ENCODE measurements around the gene ZNF860. TPM values are rescaled to one million over a fixed set of nuclear protein-coding genes. Genes with fewer than 3 reads are reported as not detected.

Gene ZNF860
- total RNA-seq, 1 donor from 2014 or later: 1.2 TPM

GRCh38 chr3:31976302-31976701, 5.2 kb upstream of the ZNF860 start:
- Mint-ChIP-seq H3K9me3 (no peaks in the 10 kb centered on the region), H3K27me3 (ENCODE audit: low read depth) (peaks cover 27% of the 10 kb centered on the region), H3K36me3 (no peaks in the 10 kb centered on the region), H3K4me3 (no peak overlapping the region), H3K27ac (no peak overlapping the region), H3K4me1 (peaks cover 19% of the 10 kb centered on the region)
- no peak for TF ChIP-seq CTCF (IDR thresholded peaks at IDR 0.05; ENCODE audit: unreplicated experiment)
- DNase-seq (ENCODE audit: low spot score in 2 of 2, unreplicated experiment in 2 of 2): no peak

GRCh38 chr3:31977736-31978135, 3.8 kb upstream of the ZNF860 start:
- no peak for DNase-seq (ENCODE audit: low spot score in 2 of 2, unreplicated experiment in 2 of 2)
- H3K27ac Mint-ChIP-seq: no peak overlapping the region
- no peak for TF ChIP-seq CTCF (IDR thresholded peaks at IDR 0.05; ENCODE audit: unreplicated experiment)
- H3K4me1 Mint-ChIP-seq: peaks cover 26% of the 10 kb centered on the region
- no peak overlapping the region for H3K4me3 Mint-ChIP-seq
- no peaks in the 10 kb centered on the region for H3K36me3 Mint-ChIP-seq
- peaks cover 29% of the 10 kb centered on the region for H3K27me3 Mint-ChIP-seq (ENCODE audit: low read depth)
- H3K9me3 Mint-ChIP-seq: no peaks in the 10 kb centered on the region

GRCh38 chr3:31978553-31978952, 3.0 kb upstream of the ZNF860 start:
- Mint-ChIP-seq H3K9me3 (no peaks in the 10 kb centered on the region), H3K36me3 (no peaks in the 10 kb centered on the region), H3K4me3 (no peak overlapping the region), H3K27ac (no peak overlapping the region), H3K4me1 (peaks cover 26% of the 10 kb centered on the region), H3K27me3 (ENCODE audit: low read depth) (peaks cover 29% of the 10 kb centered on the region)
- no peak for DNase-seq (ENCODE audit: low spot score in 2 of 2, unreplicated experiment in 2 of 2)
- no peak for TF ChIP-seq CTCF (IDR thresholded peaks at IDR 0.05; ENCODE audit: unreplicated experiment)

GRCh38 chr3:31979001-31979697, 2.4 kb upstream of the ZNF860 start:
- Mint-ChIP-seq H3K36me3 (no peaks in the 10 kb centered on the region), H3K27ac (no peak overlapping the region), H3K9me3 (no peaks in the 10 kb centered on the region), H3K27me3 (ENCODE audit: low read depth) (peaks cover 29% of the 10 kb centered on the region), H3K4me3 (peak overlapping the region; percentile 78), H3K4me1 (peaks cover 26% of the 10 kb centered on the region)
- TF ChIP-seq CTCF (IDR thresholded peaks at IDR 0.05; ENCODE audit: unreplicated experiment): no peak
- no peak for DNase-seq (ENCODE audit: low spot score in 2 of 2, unreplicated experiment in 2 of 2)

- peaks cover 29% of the 10 kb centered on the region for H3K27me3 Mint-ChIP-seq (ENCODE audit: low read depth)
- peaks cover 19% of the 10 kb centered on the region for H3K4me1 Mint-ChIP-seq
- TF ChIP-seq CTCF (IDR thresholded peaks at IDR 0.05; ENCODE audit: unreplicated experiment): no peak
- no peak overlapping the region for H3K27ac Mint-ChIP-seq
- H3K4me3 Mint-ChIP-seq: peak overlapping the region; percentile 78
- no peaks in the 10 kb centered on the region for H3K9me3 Mint-ChIP-seq
- H3K36me3 Mint-ChIP-seq: no peaks in the 10 kb centered on the region
- DNase-seq (ENCODE audit: low spot score in 2 of 2, unreplicated experiment in 2 of 2): peak; percentile 35 to 74
These were observed 882 bp upstream of the ZNF860 start for GRCh38 chr3:31980530-31981205.
